Inflammatory macrophage treated with lipopolysaccharide for 1 hour (primary cell): ENCODE data around the gene USP40.
A peak's percentile ranks its signal among the peaks of the same experiment; 100 is the strongest.

Experiments
- DNase-seq, 2 donors: peaks; one replicate each; pipeline ENCODE4 v3.0.0-alpha.2; 2020 to 2022

USP40 gene

DNA sequence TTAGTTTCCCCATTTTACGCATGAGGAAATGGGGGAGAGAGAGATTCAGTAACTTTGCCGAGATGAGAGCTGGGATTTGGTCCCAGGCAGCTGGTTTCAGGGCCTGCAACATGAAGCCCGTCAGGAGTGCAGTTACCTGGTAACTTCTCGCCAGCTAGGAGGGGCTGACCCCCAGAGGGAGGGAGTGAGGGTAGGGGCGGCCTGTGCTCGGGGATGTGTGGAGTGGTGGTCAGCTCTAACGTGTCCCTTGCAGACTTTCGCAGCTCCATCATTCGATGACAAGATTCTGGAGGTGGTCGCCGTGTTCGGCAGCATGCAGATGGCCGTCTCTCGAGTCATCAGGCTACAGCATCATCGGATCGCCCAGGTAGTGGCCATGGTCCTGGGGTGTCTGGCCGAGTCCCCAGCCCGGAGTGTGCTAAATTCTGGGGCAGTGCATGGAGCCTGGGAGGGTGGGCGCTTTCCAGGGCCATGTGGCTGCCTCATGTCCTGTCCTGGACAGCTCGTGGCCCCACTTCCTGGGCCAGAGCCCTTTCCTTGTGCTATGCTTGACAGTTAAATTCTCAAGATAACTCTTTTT is 108.5 kb downstream of the USP40 start:
- DNase-seq = no peak

DNA sequence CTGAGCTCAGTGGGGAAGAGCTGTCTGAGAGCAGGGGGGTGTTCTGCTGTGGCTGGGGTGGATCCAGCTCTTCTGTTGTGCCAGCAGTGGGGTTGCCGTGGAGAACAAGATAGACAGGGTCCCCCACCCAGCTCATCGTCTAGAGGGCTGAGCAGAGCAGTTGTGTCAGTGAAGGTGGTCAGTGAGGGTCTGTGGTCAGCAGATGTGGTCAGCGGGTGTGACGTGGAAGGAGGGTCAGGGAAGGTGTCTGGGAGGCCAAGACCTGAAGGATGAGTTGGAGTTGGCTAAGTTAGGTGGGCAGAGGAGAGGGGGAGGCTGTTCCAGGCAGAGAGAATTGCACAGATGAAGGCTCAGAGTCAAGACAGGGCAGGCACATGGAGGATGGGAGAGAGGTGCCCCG is 109.2 kb downstream of the USP40 start:
- no peak for DNase-seq

GRCh38 chr2:233456934-233457333 is 109.6 kb downstream of the USP40 start:
- DNase-seq = no peak

- no peak for DNase-seq
These were observed 110.5 kb downstream of the USP40 start for GRCh38 chr2:233456111-233456510.

- DNase-seq = no peak
These were observed 111.1 kb downstream of the USP40 start for GRCh38 chr2:233455491-233455890.

DNA sequence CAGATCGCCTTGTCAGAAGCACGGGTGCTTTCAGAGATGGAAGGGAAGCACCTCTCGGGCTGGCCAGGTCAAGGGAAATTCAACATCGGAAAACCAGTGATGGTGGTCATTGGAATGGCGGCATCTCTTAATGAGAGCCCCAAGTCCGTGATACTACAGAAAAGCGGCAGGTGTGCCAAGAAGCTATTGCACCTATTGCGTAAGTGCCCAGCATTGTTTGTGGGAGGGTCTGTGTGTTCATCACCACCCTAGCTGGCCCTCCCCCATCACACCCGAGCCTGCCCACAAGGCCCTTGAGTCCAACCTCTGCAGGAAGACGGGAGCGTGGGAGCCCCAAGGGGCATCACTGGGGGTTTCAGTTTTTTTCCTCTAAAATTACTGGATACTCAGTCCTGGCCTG is 111.6 kb downstream of the USP40 start:
- no peak for DNase-seq

DNA sequence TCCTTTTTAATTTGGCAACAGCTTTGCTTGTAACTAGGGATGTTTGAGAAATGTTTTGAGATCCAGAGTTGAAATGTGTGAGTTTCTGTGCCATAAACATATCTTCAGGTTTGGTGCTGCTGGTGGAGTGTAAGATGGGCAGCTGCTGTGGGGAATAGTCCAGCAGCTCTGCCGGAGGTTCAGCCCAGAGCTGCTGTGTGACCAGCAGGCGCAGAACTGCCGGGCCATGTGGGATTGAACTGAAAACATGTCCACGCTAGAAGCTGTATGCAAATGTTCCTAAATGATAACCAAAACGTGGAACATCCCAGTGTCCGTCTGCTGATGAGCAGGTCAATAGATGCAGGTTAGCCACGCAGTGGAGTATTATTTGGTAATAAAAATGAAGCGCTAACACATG is 112.7 kb downstream of the USP40 start:
- no peak for DNase-seq

DNA sequence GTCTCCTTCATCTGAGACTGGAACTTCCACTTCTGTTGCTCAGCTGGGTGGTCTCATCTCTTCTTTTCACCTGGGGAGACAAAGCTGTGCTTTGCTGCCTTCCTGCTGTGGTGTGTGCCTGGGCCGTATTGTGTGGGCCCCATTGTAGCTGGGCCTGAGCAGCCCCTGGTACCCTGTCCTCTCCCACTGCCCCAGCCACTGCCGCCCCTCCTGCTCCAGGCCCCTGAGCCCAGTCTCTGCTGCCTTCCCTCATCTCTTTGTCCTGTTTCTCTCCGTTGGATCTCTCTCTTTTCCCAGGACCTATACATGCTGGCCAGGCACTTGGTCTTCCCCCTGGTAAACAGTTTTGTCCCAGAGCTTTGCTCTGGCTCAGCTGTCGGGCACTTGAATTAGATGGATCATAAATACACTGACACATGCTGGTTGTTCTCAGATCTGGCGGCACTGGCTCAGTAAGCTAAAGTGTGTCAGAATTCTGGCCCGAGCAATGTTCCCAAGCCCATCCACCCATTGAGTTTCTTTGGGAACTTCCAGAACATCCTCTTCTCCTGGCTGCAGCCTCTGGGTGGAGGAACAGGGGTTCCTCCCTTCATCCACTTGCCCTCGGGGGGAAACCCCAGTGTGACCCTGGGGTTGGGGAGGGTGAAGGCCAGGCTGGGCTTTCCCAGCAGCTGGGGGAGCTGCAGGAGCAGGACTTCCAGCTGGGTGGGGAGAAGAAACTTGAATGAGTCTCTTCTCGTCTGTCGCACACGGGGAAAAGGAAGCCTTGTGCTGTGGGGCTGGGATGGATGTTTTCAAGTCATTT is 113.3 kb downstream of the USP40 start:
- no peak for DNase-seq

DNA sequence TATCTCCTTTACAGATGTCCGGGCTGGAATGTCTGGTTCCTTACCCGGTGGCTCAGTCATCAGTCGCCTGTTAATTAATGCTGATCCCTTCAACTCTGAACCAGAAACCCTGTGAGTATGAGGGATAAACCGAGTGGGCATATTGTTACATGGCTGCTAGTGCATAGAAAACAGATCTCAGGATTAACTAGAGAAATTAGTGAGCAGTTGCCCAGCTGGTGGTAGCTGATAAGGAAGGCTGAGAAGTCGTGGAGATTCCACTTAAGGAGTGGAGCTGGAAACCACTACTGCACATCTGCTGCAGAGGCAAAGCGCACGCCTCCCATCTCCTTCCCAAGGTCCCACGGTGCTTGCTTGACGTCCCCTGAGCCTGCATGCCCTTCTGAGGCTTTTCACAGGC is 114.6 kb downstream of the USP40 start:
- no peak for DNase-seq

GRCh38 chr2:233450864-233451575 is 115.6 kb downstream of the USP40 start:
- DNase-seq = no peak

GRCh38 chr2:233449921-233450863 is 116.4 kb downstream of the USP40 start:
- DNase-seq = no peak

GRCh38 chr2:233449081-233449901 is 117.3 kb downstream of the USP40 start:
- no peak for DNase-seq

- DNase-seq = no peak
These were observed 118.0 kb downstream of the USP40 start for GRCh38 chr2:233448575-233448974.

DNA sequence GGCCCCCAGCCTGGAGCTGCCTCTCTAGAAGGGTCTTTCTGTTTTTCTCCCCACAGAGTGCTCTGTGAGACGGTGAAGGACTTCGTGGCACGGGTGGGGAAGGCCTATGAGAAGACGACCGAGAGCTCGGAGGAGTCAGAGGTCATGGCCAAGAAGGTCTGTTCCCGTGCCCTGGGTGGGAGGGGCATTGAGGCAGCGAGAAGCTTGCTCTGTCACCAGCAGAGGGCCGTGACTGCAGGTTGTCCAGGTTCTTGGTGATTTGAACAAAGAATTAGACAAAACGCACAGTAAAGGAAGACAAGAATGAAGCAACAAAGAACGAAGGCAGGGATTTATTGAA is 118.4 kb downstream of the USP40 start:
- no peak for DNase-seq

GRCh38 chr2:233447506-233448219 is 118.9 kb downstream of the USP40 start:
- no peak for DNase-seq

- no peak for DNase-seq
These were observed 119.8 kb downstream of the USP40 start for GRCh38 chr2:233446606-233447305.

GRCh38 chr2:233446121-233446520 is 120.5 kb downstream of the USP40 start:
- DNase-seq = no peak

- DNase-seq = no peak
These were observed 121.3 kb downstream of the USP40 start for GRCh38 chr2:233445152-233445830.

DNA sequence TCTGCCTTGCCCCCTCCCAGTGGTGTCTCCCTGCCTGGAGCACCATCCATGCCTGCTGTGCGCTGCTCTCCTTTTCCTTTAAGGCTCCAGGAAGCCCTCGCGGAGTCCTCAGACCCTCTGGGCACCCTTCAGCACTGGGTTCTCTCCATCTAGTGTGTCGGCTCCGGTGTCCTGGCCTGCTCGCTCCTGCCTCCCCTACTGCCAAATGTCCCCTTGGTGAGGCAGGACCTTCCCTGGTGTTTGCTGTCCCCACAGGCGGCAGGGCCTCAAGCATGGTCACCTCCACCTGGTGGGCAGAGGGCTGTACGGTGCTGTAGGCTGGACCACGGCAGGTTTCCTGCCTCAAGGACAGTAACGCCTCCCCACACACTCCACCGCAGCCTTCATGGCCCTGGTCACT is 122.1 kb downstream of the USP40 start:
- DNase-seq = no peak

GRCh38 chr2:233443511-233444183 is 122.9 kb downstream of the USP40 start:
- peak; percentile 55 to 64 for DNase-seq
